OCI-LY1 (cell line): ENCODE results near the gene ZNF654.

Source experiments
- CTCF ChIP-seq: fragments of 200-600 bp; sonication (generic), shearing (Covaris generic); IDR thresholded peaks from 2 replicates; pipeline ENCODE4 v1.5.1; 2017; ENCODE audit warnings: mild to moderate bottlenecking, antibody characterized with exemption, low read length, moderate library complexity, mixed read lengths
- EZH2 ChIP-seq: fragments of 200-600 bp; sonication (generic), shearing (Covaris generic); IDR thresholded peaks from 2 replicates; pipeline ENCODE4 v1.8.0; 2017; ENCODE audit warnings: borderline replicate concordance, mixed run types, mild to moderate bottlenecking, antibody characterized with exemption, low read length, moderate library complexity, mixed read lengths

GRCh38 chr3:88034491-88035275 lies 24.4 kb upstream of the ZNF654 start:
- no peak for TF ChIP-seq CTCF
- no peak for TF ChIP-seq EZH2
